Calu3 (cell line): Measurements from ENCODE around the gene RAB36. TPM values are rescaled to one million over a fixed set of nuclear protein-coding genes. Genes with fewer than 3 reads are reported as not detected.

Experiments used
- BruUV-seq: library from RNA; stranded (reverse); fragments of 400-500 nt; replicated peaks from 2 replicates; lab custom pipeline; 2021; lab: Mats Ljungman, UMichigan
- CTCF ChIA-PET: fragments of 300-600 bp; sonication (Branson Sonifier 250); formaldehyde crosslinking; loops from one replicate; lab custom pipeline; 2022; ENCODE audit warnings: antibody characterized with exemption; lab: Charles Lee
- DNase-seq: peaks from one replicate; pipeline ENCODE4 v3.0.0; 2022
- H3K27ac Mint-ChIP-seq: one replicate; pipeline ENCODE4 v1.8.0; 2022; ENCODE audit warnings: mixed read lengths; ENCODE audit not compliant: unreplicated experiment
- H3K27me3 Mint-ChIP-seq: one replicate; pipeline ENCODE4 v1.8.0; 2022; ENCODE audit warnings: mixed read lengths; ENCODE audit not compliant: unreplicated experiment
- H3K36me3 Mint-ChIP-seq: one replicate; pipeline ENCODE4 v1.8.0; 2022; ENCODE audit warnings: mild to moderate bottlenecking, moderate library complexity, mixed read lengths; ENCODE audit not compliant: insufficient read depth, unreplicated experiment
- H3K4me1 Mint-ChIP-seq: one replicate; pipeline ENCODE4 v1.8.0; 2022; ENCODE audit warnings: mild to moderate bottlenecking, low read depth, mixed read lengths; ENCODE audit not compliant: unreplicated experiment
- H3K4me3 Mint-ChIP-seq: one replicate; pipeline ENCODE4 v1.8.0; 2022; ENCODE audit warnings: mild to moderate bottlenecking, low read depth, moderate library complexity, mixed read lengths; ENCODE audit not compliant: unreplicated experiment
- H3K9me3 Mint-ChIP-seq: one replicate; pipeline ENCODE4 v1.8.0; 2022; ENCODE audit warnings: low read depth, mixed read lengths; ENCODE audit not compliant: unreplicated experiment
- intact Hi-C: fragments of 100-400 bp; cut with micrococcal nuclease; formaldehyde crosslinking; loops from one replicate; pipeline ENCODE4 v1.10.0; 2022; ENCODE audit not compliant: unreplicated experiment
- total RNA-seq: library from RNA; stranded (reverse); gene quantifications from 2 replicates; pipeline ENCODE4 v1.2.3, GENCODE V29; 2022
- TF ChIP-seq, protein P1 (sequence below): fragments of 200-600 bp; IDR thresholded peaks from one replicate; pipeline ENCODE4 v1.8.0; 2022; ENCODE audit warnings: antibody characterized with exemption; ENCODE audit not compliant: unreplicated experiment

RAB36 gene
- total RNA-seq, 1 experiment from 2014 or later = 2.1 TPM

DNA sequence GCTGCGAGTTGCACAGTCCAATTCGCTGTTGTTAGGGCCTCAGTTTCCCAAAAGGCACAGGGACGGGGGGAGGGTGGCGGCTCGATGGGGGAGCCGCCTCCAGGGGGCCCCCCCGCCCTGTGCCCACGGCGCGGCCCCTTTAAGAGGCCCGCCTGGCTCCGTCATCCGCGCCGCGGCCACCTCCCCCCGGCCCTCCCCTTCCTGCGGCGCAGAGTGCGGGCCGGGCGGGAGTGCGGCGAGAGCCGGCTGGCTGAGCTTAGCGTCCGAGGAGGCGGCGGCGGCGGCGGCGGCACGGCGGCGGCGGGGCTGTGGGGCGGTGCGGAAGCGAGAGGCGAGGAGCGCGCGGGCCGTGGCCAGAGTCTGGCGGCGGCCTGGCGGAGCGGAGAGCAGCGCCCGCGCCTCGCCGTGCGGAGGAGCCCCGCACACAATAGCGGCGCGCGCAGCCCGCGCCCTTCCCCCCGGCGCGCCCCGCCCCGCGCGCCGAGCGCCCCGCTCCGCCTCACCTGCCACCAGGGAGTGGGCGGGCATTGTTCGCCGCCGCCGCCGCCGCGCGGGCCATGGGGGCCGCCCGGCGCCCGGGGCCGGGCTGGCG, 35.1 kb downstream of the RAB36 start, which contains the start of gene BCR:
TSS of gene BCR (plus strand) at position 209 of the 592 bp plus-strand sequence. CDS start 452 bp downstream, outside the sequence.
- Mint-ChIP-seq H3K36me3 (peaks cover 71% of the 10 kb centered on the region), H3K9me3 (no peaks in the 10 kb centered on the region), H3K4me1 (peaks cover 63% of the 10 kb centered on the region), H3K27ac (peak within 1 kb of the TSS; percentile 77), H3K4me3 (peak within 1 kb of the TSS; percentile 74), H3K27me3 (no peaks in the 10 kb centered on the region)
- no TSS peak for BruUV-seq
- CTCF ChIA-PET = interaction anchor here (0.6 to 6.0 kb wide), 7 partner anchors 35 to 205 kb away, joined by 3 to 109 read pairs (median 4); partner anchors contain the start of gene RAB36
- intact Hi-C loops = loop anchor here (10.0 kb wide), 1 partner anchor 64 kb away; no protein-coding TSS in a partner anchor
- TF ChIP-seq, protein P1, sequence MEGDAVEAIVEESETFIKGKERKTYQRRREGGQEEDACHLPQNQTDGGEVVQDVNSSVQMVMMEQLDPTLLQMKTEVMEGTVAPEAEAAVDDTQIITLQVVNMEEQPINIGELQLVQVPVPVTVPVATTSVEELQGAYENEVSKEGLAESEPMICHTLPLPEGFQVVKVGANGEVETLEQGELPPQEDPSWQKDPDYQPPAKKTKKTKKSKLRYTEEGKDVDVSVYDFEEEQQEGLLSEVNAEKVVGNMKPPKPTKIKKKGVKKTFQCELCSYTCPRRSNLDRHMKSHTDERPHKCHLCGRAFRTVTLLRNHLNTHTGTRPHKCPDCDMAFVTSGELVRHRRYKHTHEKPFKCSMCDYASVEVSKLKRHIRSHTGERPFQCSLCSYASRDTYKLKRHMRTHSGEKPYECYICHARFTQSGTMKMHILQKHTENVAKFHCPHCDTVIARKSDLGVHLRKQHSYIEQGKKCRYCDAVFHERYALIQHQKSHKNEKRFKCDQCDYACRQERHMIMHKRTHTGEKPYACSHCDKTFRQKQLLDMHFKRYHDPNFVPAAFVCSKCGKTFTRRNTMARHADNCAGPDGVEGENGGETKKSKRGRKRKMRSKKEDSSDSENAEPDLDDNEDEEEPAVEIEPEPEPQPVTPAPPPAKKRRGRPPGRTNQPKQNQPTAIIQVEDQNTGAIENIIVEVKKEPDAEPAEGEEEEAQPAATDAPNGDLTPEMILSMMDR = peak; percentile 21
- DNase-seq = peak; percentile 78

DNA sequence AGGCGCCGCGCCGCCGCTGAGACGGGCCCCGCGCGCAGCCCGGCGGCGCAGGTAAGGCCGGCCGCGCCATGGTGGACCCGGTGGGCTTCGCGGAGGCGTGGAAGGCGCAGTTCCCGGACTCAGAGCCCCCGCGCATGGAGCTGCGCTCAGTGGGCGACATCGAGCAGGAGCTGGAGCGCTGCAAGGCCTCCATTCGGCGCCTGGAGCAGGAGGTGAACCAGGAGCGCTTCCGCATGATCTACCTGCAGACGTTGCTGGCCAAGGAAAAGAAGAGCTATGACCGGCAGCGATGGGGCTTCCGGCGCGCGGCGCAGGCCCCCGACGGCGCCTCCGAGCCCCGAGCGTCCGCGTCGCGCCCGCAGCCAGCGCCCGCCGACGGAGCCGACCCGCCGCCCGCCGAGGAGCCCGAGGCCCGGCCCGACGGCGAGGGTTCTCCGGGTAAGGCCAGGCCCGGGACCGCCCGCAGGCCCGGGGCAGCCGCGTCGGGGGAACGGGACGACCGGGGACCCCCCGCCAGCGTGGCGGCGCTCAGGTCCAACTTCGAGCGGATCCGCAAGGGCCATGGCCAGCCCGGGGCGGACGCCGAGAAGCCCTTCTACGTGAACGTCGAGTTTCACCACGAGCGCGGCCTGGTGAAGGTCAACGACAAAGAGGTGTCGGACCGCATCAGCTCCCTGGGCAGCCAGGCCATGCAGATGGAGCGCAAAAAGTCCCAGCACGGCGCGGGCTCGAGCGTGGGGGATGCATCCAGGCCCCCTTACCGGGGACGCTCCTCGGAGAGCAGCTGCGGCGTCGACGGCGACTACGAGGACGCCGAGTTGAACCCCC, 35.8 kb downstream of the RAB36 start:
- Mint-ChIP-seq H3K4me1 (peaks cover 63% of the 10 kb centered on the region), H3K27ac (peak overlapping the region; percentile 88), H3K4me3 (peak overlapping the region; percentile 74), H3K9me3 (no peaks in the 10 kb centered on the region), H3K36me3 (peaks cover 71% of the 10 kb centered on the region), H3K27me3 (no peaks in the 10 kb centered on the region)
- TF ChIP-seq, protein P1 = no peak
- intact Hi-C loops = loop anchor here (10.0 kb wide), 1 partner anchor 64 kb away; no protein-coding TSS in a partner anchor
- peak; percentile 27 for DNase-seq
- CTCF ChIA-PET = interaction anchor here (0.6 to 6.0 kb wide), 7 partner anchors 19 to 205 kb away, joined by 3 to 109 read pairs (median 4); partner anchors contain the start of gene RAB36
- no TSS peak for BruUV-seq

DNA sequence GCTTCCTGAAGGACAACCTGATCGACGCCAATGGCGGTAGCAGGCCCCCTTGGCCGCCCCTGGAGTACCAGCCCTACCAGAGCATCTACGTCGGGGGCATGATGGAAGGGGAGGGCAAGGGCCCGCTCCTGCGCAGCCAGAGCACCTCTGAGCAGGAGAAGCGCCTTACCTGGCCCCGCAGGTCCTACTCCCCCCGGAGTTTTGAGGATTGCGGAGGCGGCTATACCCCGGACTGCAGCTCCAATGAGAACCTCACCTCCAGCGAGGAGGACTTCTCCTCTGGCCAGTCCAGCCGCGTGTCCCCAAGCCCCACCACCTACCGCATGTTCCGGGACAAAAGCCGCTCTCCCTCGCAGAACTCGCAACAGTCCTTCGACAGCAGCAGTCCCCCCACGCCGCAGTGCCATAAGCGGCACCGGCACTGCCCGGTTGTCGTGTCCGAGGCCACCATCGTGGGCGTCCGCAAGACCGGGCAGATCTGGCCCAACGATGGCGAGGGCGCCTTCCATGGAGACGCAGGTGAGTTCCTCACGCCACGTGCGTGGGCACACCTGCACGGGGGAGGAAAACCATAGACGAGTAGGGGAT, 36.5 kb downstream of the RAB36 start:
- Mint-ChIP-seq H3K4me3 (peak overlapping the region; percentile 74), H3K9me3 (no peaks in the 10 kb centered on the region), H3K27ac (peak overlapping the region; percentile 88), H3K4me1 (peaks cover 59% of the 10 kb centered on the region), H3K27me3 (no peaks in the 10 kb centered on the region), H3K36me3 (peaks cover 72% of the 10 kb centered on the region)
- DNase-seq = peak; percentile 13
- intact Hi-C loops = loop anchor here (2.0 to 10.0 kb wide), 2 partner anchors 37 to 63 kb away; no protein-coding TSS in a partner anchor
- BruUV-seq = no TSS peak
- CTCF ChIA-PET = interaction anchor here (1.7 to 6.0 kb wide), 3 partner anchors 100 to 204 kb away, joined by 4 to 109 read pairs (median 21); no protein-coding TSS in a partner anchor
- TF ChIP-seq, protein P1 = no peak
